Effector CD8-positive, alpha-beta T cell (primary cell): ENCODE data around the gene PIGL.
A peak's percentile ranks its signal among the peaks of the same experiment; 100 is the strongest.
"Not testable (repeated sequence)": the region's sequence is repeated elsewhere in the genome, so short reads cannot be mapped to it uniquely, and the experiment has no call there.

Experiments
- DNase-seq: peaks from one replicate; lab custom pipeline; 2025; lab: John Stamatoyannopoulos, UW
- total RNA-seq, 4 experiments: gene quantifications; one replicate each; lab custom pipeline; 2026; lab: John Stamatoyannopoulos, UW

PIGL gene
- 27.3 to 41.8 (median 37.9) reads per million in 4 experiments for total RNA-seq

GRCh38 chr17:16217002-16217635 lies at the start of gene PIGL:
TSS of gene PIGL (plus strand) at chr17:16217210. CDS start at chr17:16217227, 17 bp downstream.
- DNase-seq = peak; percentile 70

DNA sequence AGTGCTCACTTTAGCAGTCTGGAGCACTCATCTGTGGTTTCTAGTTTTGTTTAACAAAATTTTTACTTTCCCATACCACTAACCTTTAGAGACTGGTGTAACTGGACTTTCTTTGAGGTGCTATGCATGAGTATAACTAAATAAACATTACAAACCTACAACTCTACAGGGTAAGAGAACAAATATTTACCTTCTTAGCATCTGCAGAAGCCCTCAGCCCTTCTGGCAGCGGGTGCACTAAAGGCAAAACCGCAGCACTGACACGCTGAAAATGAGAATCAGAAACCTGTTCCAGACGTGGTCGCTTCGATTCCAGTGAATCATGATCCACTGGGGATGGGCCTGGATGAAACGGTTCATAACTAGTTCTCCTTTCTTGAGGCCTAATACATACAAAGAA lies 45.4 kb upstream of the PIGL start:
- no peak for DNase-seq

- DNase-seq = no peak
These were observed 38.2 kb upstream of the PIGL start for GRCh38 chr17:16178836-16179235.

- no peak for DNase-seq
These were observed 35.4 kb upstream of the PIGL start for GRCh38 chr17:16181581-16181980.

- no peak for DNase-seq
These were observed 29.4 kb upstream of the PIGL start for GRCh38 chr17:16187642-16188041.

DNA sequence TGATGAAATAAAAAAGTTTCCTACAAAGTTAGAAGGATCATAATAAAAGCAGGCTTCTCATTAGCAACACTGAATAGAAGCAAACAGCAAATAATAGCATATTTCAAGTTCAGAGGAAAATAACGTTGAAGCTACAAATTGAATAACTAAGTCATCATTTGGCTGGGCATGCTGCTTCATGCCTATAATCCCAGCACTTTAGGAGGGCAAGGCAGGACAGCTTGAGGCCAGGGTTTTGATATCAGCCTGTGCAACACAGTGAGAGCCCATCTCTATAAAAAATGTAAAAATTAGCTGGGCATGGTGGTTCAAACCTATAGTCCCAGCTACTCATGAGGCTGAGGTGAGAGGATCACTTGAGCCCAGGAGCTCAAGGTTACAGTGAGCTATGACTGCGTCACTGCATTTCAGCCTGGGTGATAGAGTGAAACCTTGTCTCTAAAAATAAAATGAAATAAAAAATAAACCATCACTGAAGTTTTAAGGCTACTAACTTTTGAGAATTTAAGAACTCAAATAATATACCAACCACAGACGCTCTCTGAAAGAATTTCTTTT lies 27.1 kb upstream of the PIGL start:
- DNase-seq = no peak

GRCh38 chr17:16190703-16191360 lies 26.2 kb upstream of the PIGL start:
- no peak for DNase-seq

GRCh38 chr17:16191604-16192003 lies 25.4 kb upstream of the PIGL start:
- DNase-seq = no peak

DNA sequence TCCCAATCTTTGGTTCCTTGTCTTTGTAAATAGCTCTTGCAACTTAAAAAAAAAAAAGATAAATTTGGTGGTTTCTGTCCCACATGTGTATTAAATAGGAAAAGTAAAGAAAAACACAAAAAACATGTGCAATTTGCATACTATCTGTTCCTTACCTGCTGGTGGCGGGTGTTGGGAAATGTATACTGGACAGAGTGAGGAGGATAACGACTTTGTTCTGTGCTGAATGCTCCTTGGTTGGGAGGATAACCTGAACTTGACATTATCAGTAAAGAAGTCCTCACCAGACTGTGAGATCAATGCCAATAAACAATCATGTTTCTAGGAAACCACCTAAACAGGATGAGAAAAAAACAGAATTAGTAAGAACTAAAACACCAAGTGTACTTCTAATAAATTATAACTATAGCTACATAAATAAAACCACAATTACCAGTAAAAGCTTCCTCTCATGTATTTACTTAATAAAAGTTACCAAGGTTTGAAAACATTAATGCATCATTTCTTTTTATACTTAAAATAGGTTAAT lies 22.6 kb upstream of the PIGL start:
- DNase-seq = not testable (repeated sequence)

- DNase-seq = no peak
These were observed 19.7 kb upstream of the PIGL start for GRCh38 chr17:16197276-16197675.

DNA sequence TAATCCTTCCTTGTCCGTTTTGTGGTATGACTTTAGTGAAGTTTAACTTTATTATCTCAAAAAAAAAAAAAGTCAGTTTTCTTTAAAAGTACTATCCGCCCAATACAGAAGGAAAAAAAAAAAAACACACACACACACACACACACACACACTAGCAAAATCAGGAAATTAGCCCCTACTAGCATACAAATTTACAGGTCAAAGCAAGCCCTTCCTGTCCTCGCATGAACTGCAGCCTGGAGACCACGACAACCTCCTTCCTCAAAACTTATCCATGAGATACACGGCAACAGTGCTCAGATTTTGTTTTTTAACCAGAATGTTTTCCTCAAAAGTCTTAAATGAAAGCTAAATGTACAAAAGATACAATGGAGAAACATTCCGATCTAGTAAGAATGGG lies 17.9 kb upstream of the PIGL start:
- DNase-seq = no peak

- not testable (repeated sequence) for DNase-seq
These were observed 15.3 kb upstream of the PIGL start for GRCh38 chr17:16201693-16202131.

GRCh38 chr17:16202554-16203500 lies 14.2 kb upstream of the PIGL start:
- DNase-seq = not testable (repeated sequence)

- DNase-seq = not testable (repeated sequence)
These were observed 12.2 kb upstream of the PIGL start for GRCh38 chr17:16204763-16205162.

DNA sequence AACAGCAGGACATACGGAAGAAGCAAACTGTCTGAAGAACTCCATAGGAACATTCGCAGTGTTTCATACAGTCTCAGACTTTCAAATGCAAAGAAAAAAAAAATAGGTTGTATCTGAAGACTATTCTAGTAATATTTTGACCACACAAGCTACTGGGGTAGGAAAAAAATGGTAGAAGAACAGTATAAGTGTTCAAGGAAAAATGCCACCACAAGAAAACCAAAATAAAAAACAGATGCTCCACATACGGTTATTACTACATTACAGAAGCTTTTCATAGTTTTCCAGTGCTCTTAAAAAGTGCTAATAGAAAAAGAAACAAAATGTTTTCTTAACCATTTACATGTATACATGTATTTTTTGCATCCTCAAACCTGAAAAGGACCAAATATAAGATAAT lies 5.4 kb upstream of the PIGL start:
- no peak for DNase-seq

DNA sequence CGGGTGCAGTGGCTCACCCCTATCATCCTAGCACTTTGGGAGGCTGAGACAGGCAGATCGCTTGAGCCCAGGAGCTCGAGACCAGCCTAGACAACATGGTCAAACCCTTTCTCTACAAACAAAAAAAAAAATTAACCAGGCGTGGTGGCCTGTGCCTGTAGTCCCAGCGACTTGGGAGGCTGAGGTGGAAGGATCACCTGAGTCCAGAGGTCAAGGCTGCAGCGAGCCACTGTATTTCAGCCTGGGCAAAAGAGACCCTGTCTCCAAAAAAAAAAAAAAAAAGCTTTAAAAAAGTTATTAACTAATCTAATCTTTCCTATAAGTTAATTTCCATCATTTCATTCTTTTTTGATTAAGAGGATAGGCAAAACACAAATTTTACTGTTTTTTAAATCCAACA lies 4.2 kb upstream of the PIGL start:
- DNase-seq = no peak

DNA sequence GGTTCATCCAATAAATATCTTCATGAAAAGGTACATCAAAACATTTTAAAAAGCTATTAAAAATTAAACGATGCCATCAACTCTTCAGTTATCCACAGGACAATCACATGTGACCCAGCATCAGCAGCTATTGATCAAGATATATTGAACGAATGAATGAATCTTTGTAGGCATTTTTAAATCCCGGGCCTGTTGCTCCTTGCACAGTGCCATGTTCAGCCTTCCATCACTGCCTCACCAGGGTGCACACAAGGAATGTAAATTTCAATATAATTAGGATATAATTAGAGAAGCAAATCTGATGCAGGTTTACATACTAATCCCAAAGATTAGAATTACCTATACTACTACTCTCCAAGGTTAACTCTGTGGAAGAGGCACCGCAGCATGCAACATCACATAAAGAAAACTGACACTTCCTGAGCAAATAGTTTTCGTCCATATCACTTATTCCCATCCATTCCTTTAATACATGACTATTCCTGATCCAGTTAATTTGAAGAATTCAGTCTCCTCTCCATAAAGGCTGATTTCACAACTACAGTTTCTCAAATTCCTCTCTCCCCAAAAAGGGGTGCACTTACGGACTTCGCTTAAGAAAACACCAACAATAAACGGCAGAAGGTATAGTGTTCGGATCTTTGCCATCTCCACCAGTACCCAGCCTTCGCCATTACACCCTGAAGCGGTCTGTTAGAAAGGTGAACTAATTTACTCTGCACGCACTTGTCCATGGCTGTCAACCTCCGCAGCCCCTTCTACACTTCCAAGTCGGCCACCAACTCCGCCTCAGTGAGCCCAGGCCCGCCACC lies 2.6 kb upstream of the PIGL start:
- no peak for DNase-seq

GRCh38 chr17:16215002-16215272 lies 2.1 kb upstream of the PIGL start:
- DNase-seq = no peak

GRCh38 chr17:16215273-16215964 lies 1.6 kb upstream of the PIGL start, which contains the start of gene NCOR1:
TSS of gene NCOR1 (minus strand) at chr17:16215534. CDS start at chr17:16194569, 20,965 bp downstream.
- DNase-seq = peak; percentile 79

- no peak for DNase-seq
These were observed 1.1 kb upstream of the PIGL start for GRCh38 chr17:16215965-16216316.
